ENCODE measurements around the gene SUCLG2. TPM values are rescaled to one million over a fixed set of nuclear protein-coding genes. Genes with fewer than 3 reads are reported as not detected.
A peak's percentile ranks its signal among the peaks of the same experiment; 100 is the strongest.

Gene SUCLG2
- total RNA-seq, 1 donor from 2014 or later, result 33.2 TPM

DNA sequence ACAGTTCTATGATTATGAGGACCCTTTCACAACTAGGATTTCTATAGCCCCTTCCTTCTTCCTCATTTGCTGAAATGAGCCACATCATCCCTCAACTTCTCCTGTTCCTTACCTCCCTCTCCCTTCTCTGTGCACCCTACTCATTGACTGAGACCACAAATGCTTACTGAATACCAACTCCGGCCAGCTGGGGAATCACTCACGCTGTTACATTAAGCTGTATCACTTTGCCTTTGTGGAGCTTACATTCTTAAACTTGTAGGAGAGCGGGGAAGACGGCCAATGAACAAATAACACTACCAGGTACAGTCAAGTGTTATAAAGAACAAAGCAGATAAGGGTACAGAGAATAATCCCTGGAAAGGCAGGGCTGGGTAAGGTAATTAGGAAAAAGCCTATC is 5.7 kb downstream of the SUCLG2 start:
- no peak for DNase-seq

DNA sequence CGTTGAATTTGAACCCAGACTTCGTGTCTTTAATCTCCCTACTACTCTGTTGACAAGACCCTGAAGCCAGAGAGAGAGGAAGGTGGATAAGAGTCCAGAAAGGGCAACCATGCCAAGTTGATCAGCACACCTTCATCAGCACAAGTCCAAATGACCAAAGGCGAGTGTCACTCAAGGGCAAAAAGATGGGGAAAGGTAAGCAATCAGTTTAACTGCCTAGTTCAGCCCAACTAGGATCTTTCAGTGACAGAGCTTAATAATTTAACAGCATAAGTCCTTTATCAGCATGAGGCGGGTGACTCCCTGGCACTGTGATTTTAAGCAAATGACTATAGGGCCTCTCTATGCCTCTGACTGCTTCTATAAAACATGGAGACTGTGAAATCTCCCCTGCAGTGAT is 6.2 kb downstream of the SUCLG2 start:
- no peak for DNase-seq

DNA sequence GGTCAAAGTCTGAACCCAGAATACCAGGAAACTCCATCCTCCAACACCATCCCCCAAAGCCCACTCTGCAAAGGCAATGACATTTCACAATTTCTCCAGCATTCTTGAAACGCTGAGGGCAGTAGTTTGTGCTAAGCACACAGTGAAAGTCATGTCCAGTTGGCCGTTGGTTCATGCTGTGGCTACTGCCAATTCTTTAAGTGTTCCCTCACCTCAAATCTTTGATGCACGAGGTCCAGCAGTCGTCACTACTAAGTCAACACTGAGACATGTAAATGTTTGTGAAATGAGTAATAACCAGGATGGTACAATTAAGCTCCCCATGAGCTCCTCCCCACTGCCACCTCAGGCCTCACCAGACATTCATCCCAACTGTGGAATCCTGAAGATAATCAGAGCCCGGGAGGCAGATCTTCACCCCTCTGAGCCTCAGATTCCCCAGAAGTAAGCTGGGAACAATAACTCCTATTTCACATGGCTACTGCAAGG is 7.0 kb downstream of the SUCLG2 start:
- peak; percentile 35 for DNase-seq

DNA sequence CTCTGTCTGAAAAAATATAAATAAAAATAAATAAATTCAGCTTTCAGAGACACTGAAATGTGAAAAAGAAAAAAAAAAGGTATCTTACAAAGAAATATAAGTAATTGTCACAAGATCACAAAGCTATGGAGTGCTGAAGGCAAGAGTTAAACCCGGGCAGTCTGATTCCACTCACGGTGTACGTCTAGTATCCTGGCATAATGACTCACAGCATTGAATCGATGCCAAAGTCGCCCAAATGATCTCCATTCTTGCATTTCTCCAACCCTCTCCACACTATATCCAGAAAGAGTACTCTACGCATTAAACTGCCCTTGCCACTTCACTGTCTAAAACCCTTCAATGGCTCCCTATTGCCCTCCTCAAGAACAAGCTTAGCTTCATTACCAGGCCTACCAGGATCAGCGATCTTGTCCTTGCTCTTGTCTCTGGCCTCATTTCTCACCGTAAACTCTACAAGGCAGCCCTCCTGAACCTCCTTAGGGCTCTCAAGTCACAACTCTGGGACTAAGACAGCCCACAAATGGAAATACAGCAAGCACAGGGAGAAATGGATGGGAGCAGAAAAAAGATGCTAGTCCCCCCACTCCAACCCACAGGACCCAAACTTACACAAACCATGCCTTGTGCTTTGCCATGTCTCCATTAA is 7.7 kb downstream of the SUCLG2 start:
- peak; percentile 19 for DNase-seq

DNA sequence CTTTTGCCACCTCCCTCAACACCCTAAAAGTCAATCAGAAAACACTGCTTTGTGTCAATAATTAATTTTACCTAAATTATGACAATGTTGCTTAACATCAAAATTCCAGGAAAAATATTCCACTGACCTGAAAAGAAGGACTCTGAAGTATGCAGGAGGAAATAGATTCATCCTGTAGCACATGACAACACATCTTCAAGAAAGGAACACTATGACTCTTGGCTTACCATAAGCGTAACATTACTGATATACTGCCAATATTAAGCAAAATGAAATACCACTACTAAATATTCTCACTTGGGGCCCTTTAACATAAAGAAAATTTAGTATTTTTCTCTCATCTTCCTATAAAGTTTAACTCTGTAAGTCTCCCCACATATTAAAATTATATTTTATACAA is 9.6 kb downstream of the SUCLG2 start:
- DNase-seq, result no peak

DNA sequence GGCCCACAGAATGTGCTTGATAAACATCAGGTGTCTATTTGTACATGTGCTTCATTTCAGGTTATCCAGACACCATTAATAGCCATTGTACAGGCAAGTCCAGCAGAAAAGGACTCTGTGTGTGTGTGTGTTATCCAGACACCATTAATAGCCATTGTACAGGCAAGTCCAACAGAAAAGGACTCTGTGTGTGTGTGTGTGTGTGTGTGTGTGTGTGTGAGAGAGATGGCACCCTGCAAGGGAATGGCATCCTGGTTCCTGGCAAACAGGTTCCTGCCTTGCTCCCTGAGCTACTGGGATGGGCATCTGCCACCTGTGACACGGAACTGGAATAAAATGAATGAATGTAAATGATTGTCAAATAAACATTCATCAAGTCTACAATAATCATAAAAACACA is 11.7 kb downstream of the SUCLG2 start:
- DNase-seq, result no peak

DNA sequence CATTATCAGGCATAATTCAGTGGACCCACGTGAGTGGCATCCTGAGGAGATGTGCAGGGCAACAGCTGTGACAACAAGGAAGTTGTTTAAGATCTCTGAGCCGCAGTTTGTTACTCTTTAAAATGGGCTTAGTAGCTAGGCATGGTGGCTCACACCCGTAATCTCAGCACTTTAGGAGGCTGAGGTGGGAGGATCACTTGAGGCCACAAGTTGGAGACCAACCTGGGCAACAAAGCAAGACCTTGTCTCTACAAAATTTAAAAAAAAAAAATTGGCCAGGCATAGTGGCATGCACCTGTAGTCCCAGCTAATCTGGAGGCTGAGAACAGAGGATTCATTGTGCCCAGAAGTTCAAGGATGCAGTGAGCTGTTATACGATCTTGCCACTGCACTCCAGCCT is 12.2 kb downstream of the SUCLG2 start:
- DNase-seq, result no peak

DNA sequence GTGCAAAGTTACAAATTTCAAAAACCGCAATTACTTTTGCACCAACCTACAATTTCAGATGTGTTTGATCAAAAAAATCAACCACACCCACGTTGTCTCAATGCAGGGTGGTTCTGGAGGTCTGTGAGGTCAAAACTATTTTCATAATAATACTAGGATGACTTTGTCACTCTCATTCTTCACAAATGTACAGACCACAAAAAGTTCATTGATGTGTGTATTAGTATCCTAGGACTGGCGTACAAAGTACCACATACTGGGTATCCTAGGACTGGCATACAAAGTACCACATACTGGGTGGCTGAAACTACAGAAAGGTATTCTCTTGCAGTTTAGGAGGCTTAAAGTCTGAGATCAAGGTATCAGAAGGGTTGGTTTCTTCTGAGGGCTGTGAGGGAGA is 13.0 kb downstream of the SUCLG2 start:
- DNase-seq, result no peak

DNA sequence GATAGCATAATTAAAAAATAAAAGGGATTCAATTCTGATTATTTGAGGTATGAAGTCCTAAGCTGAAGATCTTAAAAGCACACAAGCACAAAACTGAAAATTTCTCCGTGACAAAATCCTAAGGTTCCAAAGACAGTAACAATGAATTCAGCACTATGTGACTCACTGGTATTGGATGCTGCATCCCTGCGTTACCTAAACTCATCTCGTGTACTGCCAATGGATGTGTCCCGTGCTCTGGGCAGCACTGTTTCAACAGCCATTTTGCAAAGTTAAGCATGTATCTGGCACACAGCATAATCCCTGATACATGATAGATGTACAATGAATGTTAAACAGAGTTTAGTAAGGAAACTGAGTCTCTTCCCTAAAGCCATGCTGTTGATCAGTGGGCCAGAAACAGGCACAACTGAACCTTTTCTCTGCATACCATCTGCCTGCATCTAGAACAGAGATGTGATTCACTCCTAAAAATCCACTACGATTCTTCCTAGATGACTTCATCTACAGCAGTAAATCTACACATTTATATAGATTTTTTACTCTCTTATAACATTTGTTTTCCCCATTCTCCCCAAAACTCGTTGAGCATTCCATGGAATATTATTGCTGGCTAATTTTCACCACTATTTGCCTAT is 14.3 kb downstream of the SUCLG2 start:
- DNase-seq, result no peak

DNA sequence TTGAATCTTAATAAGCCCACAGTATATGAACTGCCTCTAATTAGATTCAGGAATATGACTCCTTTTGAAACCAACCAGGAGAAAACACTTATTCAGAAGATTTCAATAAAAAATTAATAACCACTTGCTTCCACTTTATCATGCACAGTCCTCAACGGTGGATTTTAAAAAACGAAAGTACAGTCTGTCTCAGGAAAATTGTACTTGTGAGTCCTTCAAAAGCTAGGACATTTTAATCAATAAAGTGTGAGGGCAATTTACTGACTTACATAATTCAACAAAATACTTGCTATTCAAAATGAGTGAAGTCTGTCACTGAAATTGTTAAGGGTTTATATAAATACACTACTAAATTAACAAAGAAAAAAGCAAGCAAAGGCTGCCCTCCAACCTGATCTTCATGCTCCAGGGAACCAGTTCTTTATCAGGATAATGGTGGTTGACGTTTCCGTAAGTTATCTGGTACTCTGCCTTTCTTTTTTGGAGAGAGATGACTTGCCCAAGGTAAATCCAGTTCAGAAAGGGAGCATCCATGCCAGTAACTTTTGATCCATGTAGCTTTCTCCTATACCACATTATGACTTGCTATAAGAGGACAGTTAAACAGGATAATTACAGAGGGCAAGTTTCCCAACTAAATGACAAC is 17.0 kb downstream of the SUCLG2 start:
- no peak for DNase-seq

DNA sequence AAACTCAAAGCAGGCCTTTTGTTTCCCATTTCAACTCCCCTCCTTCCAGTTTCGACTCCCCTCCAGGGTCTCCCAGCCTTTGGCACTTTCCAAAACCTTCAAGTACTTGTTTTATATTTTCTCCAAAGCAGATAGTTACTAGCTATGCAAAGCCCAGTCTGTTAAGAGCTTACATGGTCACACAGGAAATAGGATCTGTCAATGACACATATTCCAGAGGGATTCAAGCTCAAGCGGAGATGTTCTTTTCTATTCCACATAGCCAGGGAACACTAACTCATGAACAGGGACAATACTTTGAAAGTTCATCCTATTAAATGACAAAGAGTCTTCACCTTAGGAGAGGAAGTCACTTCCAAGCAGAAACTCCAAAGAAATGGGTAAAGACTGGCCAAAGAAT is 18.6 kb downstream of the SUCLG2 start:
- no peak for DNase-seq

DNA sequence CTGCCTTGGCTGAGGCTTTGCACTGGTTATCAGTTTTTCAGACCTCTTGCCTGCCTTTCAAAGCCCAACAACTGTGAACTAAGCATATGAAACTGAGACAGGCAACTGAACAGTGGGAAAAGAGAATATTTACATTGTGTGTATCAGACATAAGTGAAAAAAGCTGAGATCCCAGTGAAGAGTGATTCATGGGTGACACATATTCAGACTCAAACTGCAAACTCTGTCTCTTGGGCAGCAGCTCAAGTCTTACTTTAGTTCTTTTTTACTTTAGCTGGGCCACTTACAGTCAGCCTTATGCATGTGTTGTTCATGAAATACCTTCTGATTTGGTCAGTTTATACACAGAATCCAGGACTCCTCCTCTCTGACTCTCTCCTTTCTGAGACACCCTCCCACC is 19.2 kb downstream of the SUCLG2 start:
- peak; percentile 19 for DNase-seq

DNA sequence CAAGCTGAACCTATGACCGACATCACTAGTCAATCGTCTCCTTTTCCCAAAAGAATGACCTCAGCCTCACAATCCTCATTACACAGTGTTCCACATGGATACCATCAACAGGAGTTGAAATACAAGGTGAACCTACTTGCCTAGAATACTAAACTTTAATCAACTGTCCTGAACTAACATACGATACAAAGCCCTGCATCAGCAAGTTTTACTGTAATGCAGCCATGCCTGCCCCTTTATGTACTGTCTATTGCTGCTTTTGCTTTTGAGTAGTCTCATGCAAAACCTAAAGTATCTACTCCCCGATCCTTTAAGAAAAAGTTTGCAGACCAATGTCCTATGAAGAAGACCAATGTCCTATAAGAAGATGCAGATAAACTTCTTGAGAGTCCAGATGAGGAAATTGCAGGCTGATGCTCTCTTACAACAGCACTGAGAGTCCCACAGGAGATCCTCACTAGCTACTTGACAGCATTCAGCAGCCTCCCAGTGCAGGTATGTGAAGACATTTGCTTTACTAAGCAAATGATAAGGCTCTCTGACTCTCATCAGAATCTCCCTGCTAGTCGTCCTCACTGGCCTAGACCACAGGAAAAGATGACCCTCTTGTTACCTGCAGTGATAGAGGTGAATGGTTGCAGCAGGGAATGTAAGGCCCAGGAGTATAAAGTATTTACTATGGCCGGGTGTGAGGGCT is 23.6 kb downstream of the SUCLG2 start:
- no peak for DNase-seq

DNA sequence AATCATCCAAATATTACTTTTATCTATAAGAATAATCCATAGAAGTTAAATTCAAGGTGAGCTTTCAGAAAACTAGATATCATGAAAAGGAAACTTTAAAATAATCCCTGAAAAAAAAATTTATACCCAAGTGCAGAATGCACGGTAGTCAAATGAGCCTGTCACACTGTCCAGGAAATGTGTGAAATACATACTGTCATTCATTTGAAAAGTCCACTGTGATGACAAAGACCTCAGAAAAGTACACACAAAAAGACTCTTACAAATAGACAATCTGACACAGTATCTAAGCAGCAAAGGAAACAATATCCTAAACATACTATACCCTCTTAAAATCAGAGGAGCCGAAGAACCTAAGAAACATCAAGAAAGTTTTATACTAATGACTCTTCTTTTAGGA is 29.7 kb downstream of the SUCLG2 start:
- no peak for DNase-seq

DNA sequence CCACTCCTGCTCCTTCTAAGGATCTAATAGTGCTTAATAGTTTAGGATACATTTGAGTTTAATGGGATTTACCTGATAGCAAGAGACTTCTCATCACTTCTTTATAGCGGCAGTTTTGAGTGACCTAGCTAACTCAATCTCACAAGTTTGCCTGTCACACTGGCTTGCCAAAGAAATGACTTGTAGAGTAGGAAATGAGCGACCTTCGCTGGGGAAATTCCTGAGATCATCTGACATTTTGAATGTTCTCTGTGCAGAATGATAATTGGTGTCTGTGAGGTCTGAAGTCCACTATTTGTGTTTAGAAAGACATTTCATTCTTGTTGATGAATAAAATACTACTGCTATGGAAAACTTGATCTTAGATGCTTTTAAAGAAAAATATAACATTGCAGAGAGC is 30.3 kb downstream of the SUCLG2 start:
- peak; percentile 26 for DNase-seq

DNA sequence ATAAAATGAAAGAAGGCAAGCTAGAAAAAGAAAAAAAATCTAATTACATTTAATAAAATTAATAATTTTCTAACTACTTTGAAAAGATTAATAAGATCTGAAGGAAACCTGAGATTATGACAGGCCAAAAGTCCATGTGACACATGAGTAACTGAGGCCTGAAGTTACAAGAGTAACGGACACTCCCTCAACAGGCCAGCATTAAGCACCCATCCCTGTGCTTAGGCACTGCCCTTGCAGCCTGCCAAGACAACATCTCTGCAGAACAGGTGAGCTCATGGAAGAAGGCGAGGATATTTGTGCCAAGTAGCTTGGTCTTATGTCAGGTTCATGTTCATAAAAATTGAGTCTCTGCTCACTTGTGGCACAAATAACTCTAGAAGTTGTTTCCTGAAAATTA is 31.8 kb downstream of the SUCLG2 start:
- DNase-seq, result no peak

DNA sequence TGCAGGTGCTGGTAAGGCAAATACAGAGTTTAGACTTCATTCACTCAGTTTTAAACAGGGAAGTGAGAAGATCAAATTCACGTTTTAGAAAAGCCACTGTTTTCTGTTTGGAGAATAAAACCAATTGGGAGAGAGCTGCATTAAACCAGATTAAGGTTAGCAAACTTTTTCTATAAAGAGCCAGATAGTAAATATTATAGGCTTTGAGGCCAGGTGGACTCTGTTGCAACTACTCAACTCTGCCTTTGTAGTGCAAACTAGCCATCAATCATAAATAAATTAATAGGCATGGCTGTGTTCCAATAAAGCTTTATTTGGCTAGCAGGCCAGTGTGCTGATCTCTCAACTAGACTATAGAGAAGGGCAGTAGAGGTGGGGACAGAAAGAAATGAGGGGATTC is 33.5 kb downstream of the SUCLG2 start:
- no peak for DNase-seq

DNA sequence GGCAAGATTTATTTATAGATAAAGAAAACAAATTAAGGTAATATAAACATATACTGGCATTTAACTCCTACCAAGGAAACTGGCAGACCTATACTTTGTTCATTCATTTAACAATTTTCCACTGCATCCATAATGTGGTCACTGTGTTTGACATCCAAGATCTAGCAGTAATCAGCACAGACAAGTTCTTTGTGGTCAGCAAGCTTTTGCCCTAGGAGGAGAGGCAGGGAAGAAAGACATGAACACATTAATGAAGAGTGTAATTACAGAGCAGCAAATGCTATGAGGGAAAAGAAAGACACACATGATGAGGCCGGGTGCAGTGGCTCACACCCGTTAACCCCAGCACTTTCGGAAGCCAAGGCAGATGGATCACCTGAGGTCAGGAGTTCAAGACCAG is 34.4 kb downstream of the SUCLG2 start:
- DNase-seq, result no peak

DNA sequence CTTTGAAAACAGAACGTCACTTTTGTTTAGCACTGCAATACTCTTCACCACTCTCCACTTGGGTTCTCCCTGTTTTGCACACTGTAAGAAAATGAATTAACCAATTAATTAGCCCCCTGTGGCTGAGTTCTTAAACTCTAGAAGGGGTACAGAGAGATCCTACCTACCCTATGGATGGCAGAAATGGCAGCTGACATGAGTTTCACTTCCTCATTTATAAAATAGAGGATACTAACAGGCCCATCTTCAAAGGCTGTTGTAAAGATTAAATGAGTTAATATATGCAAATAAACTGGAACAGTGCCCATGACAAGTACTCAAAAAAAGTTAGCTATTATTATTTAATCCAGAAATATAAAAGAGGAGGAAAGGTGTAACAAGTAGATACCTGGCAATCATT is 36.9 kb downstream of the SUCLG2 start:
- DNase-seq, result no peak

DNA sequence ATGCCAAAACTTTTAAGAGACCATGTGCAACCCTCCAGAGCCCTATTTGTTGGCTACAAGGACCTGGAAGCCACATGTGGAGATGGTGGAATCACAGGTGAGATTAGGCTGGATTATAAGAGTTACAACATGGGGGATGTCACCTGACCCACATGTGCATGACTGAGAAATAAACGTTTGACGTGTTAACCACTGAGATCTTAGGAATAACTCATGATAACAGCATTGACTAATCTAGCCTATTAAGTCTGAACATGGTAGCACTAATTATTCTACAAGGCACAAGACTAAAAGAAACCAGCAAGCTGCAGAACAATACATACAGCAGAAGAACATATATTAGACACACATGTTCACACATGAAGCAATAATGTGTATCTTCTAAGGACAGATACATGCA is 38.4 kb downstream of the SUCLG2 start:
- DNase-seq, result no peak

DNA sequence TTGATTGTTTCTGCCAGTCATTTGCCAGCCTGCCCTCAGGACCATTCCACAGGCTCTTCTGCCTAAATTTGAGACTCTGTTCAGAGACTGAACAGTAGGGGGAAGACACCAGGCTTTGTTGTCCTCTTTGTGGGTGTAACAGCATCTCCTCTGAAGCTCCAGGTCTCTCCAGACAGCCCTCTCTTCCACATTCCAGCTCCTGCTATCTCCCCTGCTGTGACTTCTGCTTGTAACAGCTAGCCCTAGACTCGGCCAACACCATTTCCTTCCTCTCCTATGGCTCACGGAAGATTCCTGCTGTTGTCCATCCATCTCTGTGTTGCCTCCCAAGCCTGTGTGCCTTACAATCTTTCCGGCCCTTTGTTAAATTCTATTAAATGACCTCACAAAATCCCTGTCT is 40.2 kb downstream of the SUCLG2 start:
- DNase-seq, result peak; percentile 63

DNA sequence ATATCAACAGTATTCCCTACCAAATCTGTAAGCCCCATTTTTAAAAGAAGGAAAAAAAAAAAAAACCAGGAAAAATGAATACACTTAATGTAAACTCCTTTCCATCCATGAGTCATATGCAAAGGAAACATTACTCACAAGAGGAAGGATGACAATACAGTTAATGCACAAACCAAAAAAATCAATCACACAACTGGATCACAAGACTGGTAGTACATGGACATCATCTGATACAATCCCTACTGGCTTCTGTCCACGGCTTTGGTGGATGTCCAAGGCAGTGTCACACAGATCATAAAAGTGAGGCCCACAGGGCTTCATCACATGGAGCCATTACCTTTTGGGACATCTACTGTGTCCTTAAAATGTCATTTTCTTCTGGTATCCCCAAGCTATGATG is 44.0 kb downstream of the SUCLG2 start:
- peak; percentile 83 for DNase-seq

DNA sequence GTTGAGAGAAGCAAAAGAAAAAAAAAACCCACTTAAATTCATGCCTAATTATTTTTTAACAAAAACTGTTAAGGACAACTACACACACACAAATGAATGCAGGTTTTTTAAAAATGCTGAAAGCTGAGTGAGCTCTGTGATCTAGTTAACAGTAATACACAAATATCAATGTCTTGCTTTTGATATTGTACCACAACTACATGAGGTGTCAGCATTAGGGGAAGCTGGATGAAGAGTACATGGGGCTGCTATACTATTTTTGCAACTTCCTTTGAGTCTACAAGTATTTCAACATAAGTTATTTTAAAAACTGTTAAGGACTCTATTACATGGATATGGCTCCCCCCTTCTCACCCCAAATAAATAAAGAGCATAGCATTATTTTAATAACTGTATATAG is 44.7 kb downstream of the SUCLG2 start:
- no peak for DNase-seq

DNA sequence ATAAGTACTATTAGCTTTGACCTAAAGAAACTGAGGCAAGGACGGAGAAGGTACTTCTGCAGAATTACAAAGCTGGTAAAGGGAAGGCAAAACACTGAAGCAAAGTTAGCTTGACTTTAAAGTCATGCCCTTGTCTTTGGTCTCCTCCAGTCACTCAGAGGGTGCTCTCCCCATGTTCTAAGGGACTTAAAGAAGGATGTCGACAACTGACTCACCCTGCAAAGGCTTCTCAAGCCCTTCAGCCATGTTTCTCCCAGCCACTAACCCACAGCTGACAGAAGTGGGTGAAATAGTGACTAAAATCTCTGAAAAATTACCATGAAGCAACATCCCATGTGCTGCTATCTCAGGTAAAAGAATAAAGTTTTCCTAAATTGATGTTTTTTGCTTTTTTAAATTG is 46.4 kb downstream of the SUCLG2 start:
- DNase-seq, result no peak

Data from dermis blood vessel endothelial cell (primary cell).